Keratinocyte (primary cell): ENCODE measurements around the gene ZBTB49. TPM values are rescaled to one million over a fixed set of nuclear protein-coding genes. Genes with fewer than 3 reads are reported as not detected.

ENCODE experiments used
- DNase-seq: peaks from one replicate; pipeline ENCODE4 v3.0.0-alpha.2; 2011; ENCODE audit warnings: low read depth, missing footprints, low spot score
- FAIRE-seq: peaks from 2 replicates; lab custom pipeline; 2011; peaks lifted over from hg19 to GRCh38; lab: Jason Lieb, UNC
- H2AFZ ChIP-seq: 2 replicates; pipeline ENCODE4 v1.6.0; 2012; ENCODE audit warnings: low read length, control low read depth, inconsistent platforms; ENCODE audit not compliant: control insufficient read depth
- H3K27ac ChIP-seq: 2 replicates; pipeline ENCODE4 v1.5.1; 2011; ENCODE audit warnings: low read length; ENCODE audit not compliant: control insufficient read depth, insufficient read depth
- H3K27me3 ChIP-seq: 3 replicates; pipeline ENCODE4 v1.6.0; 2011; ENCODE audit warnings: low read length; ENCODE audit not compliant: control insufficient read depth, insufficient read depth; ENCODE audit errors: extremely low read depth
- H3K36me3 ChIP-seq, 2 experiments: 2 replicates in 1 of 2; 3 replicates in 1 of 2; pipeline ENCODE4 v1.5.1; 2011; ENCODE audit warnings: low read length in 2 of 2, mild to moderate bottlenecking in 1 of 2; ENCODE audit not compliant: control insufficient read depth in 2 of 2, insufficient read depth in 2 of 2; ENCODE audit errors: extremely low read depth in 1 of 2
- H3K4me1 ChIP-seq: 3 replicates; pipeline ENCODE4 v1.5.1; 2011; ENCODE audit warnings: low read length; ENCODE audit not compliant: control insufficient read depth, insufficient read depth; ENCODE audit errors: extremely low read depth
- H3K4me2 ChIP-seq: 3 replicates; pipeline ENCODE4 v1.6.0; 2011; ENCODE audit warnings: low read depth, low read length; ENCODE audit not compliant: control insufficient read depth, insufficient read depth; ENCODE audit errors: extremely low read depth
- H3K4me3 ChIP-seq, 3 experiments: fragments of 200-600 bp in 1 of 3; sonication (generic) in 1 of 3; 2 replicates in 2 of 3; 3 replicates in 1 of 3; pipeline ENCODE4 v1.5.1; 2011 to 2016; ENCODE audit warnings: low read length in 3 of 3, mild to moderate bottlenecking in 3 of 3, control low read depth in 2 of 3, inconsistent platforms in 1 of 3, low read depth in 1 of 3, mixed read lengths in 1 of 3, mixed run types in 1 of 3, moderate library complexity in 1 of 3; ENCODE audit not compliant: control insufficient read depth in 2 of 3, insufficient read depth in 2 of 3; ENCODE audit errors: extremely low read depth in 1 of 3
- H3K79me2 ChIP-seq: 2 replicates; pipeline ENCODE4 v1.6.0; 2012; ENCODE audit warnings: low read length; ENCODE audit not compliant: control insufficient read depth, insufficient read depth
- H3K9ac ChIP-seq: 3 replicates; pipeline ENCODE4 v1.6.0; 2011; ENCODE audit warnings: low read length; ENCODE audit not compliant: control insufficient read depth, insufficient read depth; ENCODE audit errors: extremely low read depth
- H3K9me1 ChIP-seq: 3 replicates; pipeline ENCODE4 v1.6.0; 2011; ENCODE audit warnings: low read length; ENCODE audit not compliant: control insufficient read depth, insufficient read depth; ENCODE audit errors: extremely low read depth
- H3K9me3 ChIP-seq: 2 replicates; pipeline ENCODE4 v1.5.1; 2012; ENCODE audit warnings: low read depth, low read length; ENCODE audit not compliant: control insufficient read depth
- H4K20me1 ChIP-seq: 3 replicates; pipeline ENCODE4 v1.6.0; 2011; ENCODE audit warnings: low read length; ENCODE audit not compliant: control insufficient read depth, insufficient read depth; ENCODE audit errors: extremely low read depth
- CTCF ChIP-seq, 3 experiments: IDR thresholded peaks in 1 of 3; conservative IDR thresholded peaks in 1 of 3; optimal IDR thresholded peaks in 1 of 3; 2 replicates in 2 of 3; 3 replicates in 1 of 3; pipeline versions ENCODE3 to v1.5.1; 2011; ENCODE audit warnings: low read length in 3 of 3, mild to moderate bottlenecking in 3 of 3, moderate library complexity in 2 of 3, control low read depth in 1 of 3, inconsistent platforms in 1 of 3; ENCODE audit not compliant: insufficient read depth in 2 of 3; ENCODE audit errors: extremely low read depth in 1 of 3
- EZH2 ChIP-seq: IDR thresholded peaks from one replicate; pipeline ENCODE4 v1.6.1; 2012; ENCODE audit warnings: inconsistent platforms, mild to moderate bottlenecking, low read length, moderate library complexity
- dilution Hi-C: fragments of 300-500 bp; cut with MboI; formaldehyde crosslinking; loops from one replicate; pipeline ENCODE4 v1.7.0; 2020; ENCODE audit warnings: low sequenced_read_pairs; ENCODE audit not compliant: extremely low pct_ligation_motif_present
- polyA plus RNA-seq, 5 experiments: library from polyadenylated mRNA; depleted of rRNA in 3 of 5; stranded (reverse) in 3 of 5; stranded (forward) in 1 of 5; unstranded in 1 of 5; fragments of >200 nt; gene quantifications; 1 replicate in 1 of 5; 2 replicates in 3 of 5; 3 replicates in 1 of 5; pipeline versions ENCODE4 v1.2.1 to v1.2.3, GENCODE V29; 2011 to 2012; ENCODE audit warnings: missing spikeins in 2 of 5, low read depth in 1 of 5, low replicate concordance in 1 of 5

Gene ZBTB49
- polyA plus RNA-seq, 1 donor (not counting 4 experiments of a cell fraction or from before 2014, with no cell fraction given) = 3.8 TPM

DNA sequence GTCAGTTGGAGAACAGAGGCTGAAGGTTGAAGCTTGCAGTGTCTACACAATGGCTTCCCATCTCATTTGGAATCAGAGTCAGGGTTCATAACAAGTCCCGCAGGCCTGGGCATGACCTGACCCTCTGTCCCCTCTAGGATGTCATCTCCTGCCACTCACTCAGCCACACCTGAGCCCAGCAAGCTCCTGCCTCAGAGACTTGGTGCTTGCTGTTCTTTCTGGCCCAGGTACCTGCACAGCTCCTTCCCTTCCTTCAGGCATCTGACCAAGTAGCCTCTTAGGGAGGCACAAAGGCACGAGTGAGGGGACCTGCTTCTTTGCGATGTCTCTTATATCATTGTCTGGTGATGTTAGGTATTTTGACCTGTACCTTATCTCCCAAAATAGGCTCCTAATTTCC is 9.0 kb downstream of the ZBTB49 start:
- H3K9me1 ChIP-seq = no peaks in the 10 kb centered on the region
- no peaks in the 10 kb centered on the region for H3K27me3 ChIP-seq
- H4K20me1 ChIP-seq = no peaks in the 10 kb centered on the region
- H3K9ac ChIP-seq = no peak overlapping the region
- FAIRE-seq (no peak), DNase-seq (no peak)
- no peaks in the 10 kb centered on the region for H3K9me3 ChIP-seq
- no peaks in the 10 kb centered on the region for H3K4me1 ChIP-seq
- H2AFZ ChIP-seq = no peak overlapping the region
- H3K36me3 ChIP-seq = peaks cover 0 to 10% of the 10 kb centered on the region in 2 experiments
- no peak overlapping the region for H3K4me2 ChIP-seq
- peaks cover 6% of the 10 kb centered on the region for H3K79me2 ChIP-seq
- dilution Hi-C loops = no loop called here
- TF ChIP-seq EZH2 = no peak
- no peak overlapping the region for H3K27ac ChIP-seq
- no peak overlapping the region for H3K4me3 ChIP-seq

- Histone ChIP-seq H3K36me3 (peaks cover 0 to 12% of the 10 kb centered on the region in 2 experiments), H3K4me2 (no peak overlapping the region), H3K9ac (no peak overlapping the region), H3K27ac (no peak overlapping the region), H3K27me3 (no peaks in the 10 kb centered on the region), H3K79me2 (peaks cover 4% of the 10 kb centered on the region), H3K4me1 (no peaks in the 10 kb centered on the region), H2AFZ (no peak overlapping the region), H3K9me1 (no peaks in the 10 kb centered on the region), H3K4me3 (no peak overlapping the region), H3K9me3 (no peaks in the 10 kb centered on the region), H4K20me1 (no peaks in the 10 kb centered on the region)
- FAIRE-seq (no peak), DNase-seq (no peak)
- TF ChIP-seq CTCF (optimal IDR thresholded peaks at IDR 0.05 in 1 of 3, IDR thresholded peaks at IDR 0.05 in 1 of 3, conservative IDR thresholded peaks at IDR 0.05 in 1 of 3; ENCODE audit: extremely low read depth in 1 of 3, insufficient read depth in 2 of 3, low read length in 3 of 3) (no peak), EZH2 (no peak)
- dilution Hi-C loops = no loop called here
Observed at GRCh38 chr4:4302001-4302400, 11.9 kb downstream of the ZBTB49 start.

- H3K4me2 ChIP-seq = no peak overlapping the region
- H3K79me2 ChIP-seq = peaks cover 4% of the 10 kb centered on the region
- no peak overlapping the region for H3K4me3 ChIP-seq
- H3K36me3 ChIP-seq = peaks cover 0 to 12% of the 10 kb centered on the region in 2 experiments
- no peaks in the 10 kb centered on the region for H3K4me1 ChIP-seq
- no peak for DNase-seq
- no peak for FAIRE-seq
- H3K9me1 ChIP-seq = no peaks in the 10 kb centered on the region
- H3K9ac ChIP-seq = no peak overlapping the region
- no peak for TF ChIP-seq CTCF (optimal IDR thresholded peaks at IDR 0.05 in 1 of 3, IDR thresholded peaks at IDR 0.05 in 1 of 3, conservative IDR thresholded peaks at IDR 0.05 in 1 of 3; ENCODE audit: extremely low read depth in 1 of 3, insufficient read depth in 2 of 3, low read length in 3 of 3)
- TF ChIP-seq EZH2 = no peak
- H3K9me3 ChIP-seq = no peaks in the 10 kb centered on the region
- no peak overlapping the region for H2AFZ ChIP-seq
- H4K20me1 ChIP-seq = no peaks in the 10 kb centered on the region
- dilution Hi-C loops = no loop called here
- no peaks in the 10 kb centered on the region for H3K27me3 ChIP-seq
- H3K27ac ChIP-seq = no peak overlapping the region
Observed at GRCh38 chr4:4302416-4302815, 12.4 kb downstream of the ZBTB49 start.
